GM21360 (cell line): Measurements from ENCODE around the gene ITPR2.

Experiments used
- ATAC-seq: cut with Tn5 transposase; IDR thresholded peaks from one replicate; pipeline ENCODE4 v1.9.1; 2021; ENCODE audit warnings: mild to moderate bottlenecking, moderate library complexity; ENCODE audit not compliant: unreplicated experiment

Gene ITPR2

GRCh38 chr12:26735249-26735639 is 97.8 kb downstream of the ITPR2 start:
- no peak for ATAC-seq

GRCh38 chr12:26734510-26735248 is 98.3 kb downstream of the ITPR2 start:
- no peak for ATAC-seq

- ATAC-seq = peak; percentile 52
Observed at GRCh38 chr12:26732005-26732908, 100.7 kb downstream of the ITPR2 start.

GRCh38 chr12:26730481-26731350 is 102.3 kb downstream of the ITPR2 start:
- no peak for ATAC-seq

- ATAC-seq = peak; percentile 42
Observed at GRCh38 chr12:26729137-26729671, 103.8 kb downstream of the ITPR2 start.

GRCh38 chr12:26728205-26729050 is 104.6 kb downstream of the ITPR2 start:
- ATAC-seq = no peak

GRCh38 chr12:26727482-26728204 is 105.4 kb downstream of the ITPR2 start:
- ATAC-seq = no peak

- no peak for ATAC-seq
Observed at GRCh38 chr12:26726956-26727355, 106.0 kb downstream of the ITPR2 start.

GRCh38 chr12:26725276-26725916 is 107.6 kb downstream of the ITPR2 start:
- ATAC-seq = no peak

GRCh38 chr12:26724309-26724702 is 108.7 kb downstream of the ITPR2 start:
- no peak for ATAC-seq

- ATAC-seq = no peak
Observed at GRCh38 chr12:26723379-26724308, 109.3 kb downstream of the ITPR2 start.

- no peak for ATAC-seq
Observed at GRCh38 chr12:26721800-26722199, 111.2 kb downstream of the ITPR2 start.

GRCh38 chr12:26719852-26720251 is 113.1 kb downstream of the ITPR2 start:
- no peak for ATAC-seq

- ATAC-seq = no peak
Observed at GRCh38 chr12:26717757-26718156, 115.2 kb downstream of the ITPR2 start.

GRCh38 chr12:26715232-26715631 is 117.8 kb downstream of the ITPR2 start:
- no peak for ATAC-seq

GRCh38 chr12:26713885-26714383 is 119.1 kb downstream of the ITPR2 start:
- peak; percentile 67 for ATAC-seq

- ATAC-seq = no peak
Observed at GRCh38 chr12:26712892-26713291, 120.1 kb downstream of the ITPR2 start.
